Measurements from ENCODE around the gene HIPK2. TPM values are rescaled to one million over a fixed set of nuclear protein-coding genes. Genes with fewer than 3 reads are reported as not detected.

The HIPK2 gene
- total RNA-seq, 4 donors from 2014 or later, result 17.9 to 35.9 (median 22.4) TPM

DNA sequence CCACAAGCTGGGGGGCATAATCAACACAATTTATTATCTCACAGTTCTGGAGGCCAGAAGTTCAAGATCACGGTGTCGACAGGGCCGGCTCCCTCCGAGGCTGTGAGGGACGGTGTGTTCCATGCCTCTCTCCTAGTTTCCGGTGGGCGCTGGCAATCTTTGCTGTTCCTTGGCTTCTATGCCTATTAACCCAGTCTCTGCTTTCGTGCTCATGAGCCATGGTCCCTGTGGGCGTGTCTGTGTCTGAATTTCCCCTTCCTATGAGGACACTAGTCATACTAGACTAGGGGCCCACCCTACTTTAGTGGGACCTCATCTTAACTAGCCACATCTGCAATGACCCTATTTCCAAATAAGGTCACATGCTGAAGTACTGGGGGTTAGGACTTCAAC is 29.4 kb downstream of the HIPK2 start:
- ATAC-seq, result no peak
- no peaks in the 10 kb centered on the region for H3K27me3 ChIP-seq
- TF ChIP-seq EP300 (IDR thresholded peaks at IDR 0.05), result no peak
- no peak for TF ChIP-seq POLR2AphosphoS5 (IDR thresholded peaks at IDR 0.05)
- no peak for TF ChIP-seq POLR2A (IDR thresholded peaks at IDR 0.05)
- no peak overlapping the region for H3K27ac ChIP-seq
- H3K4me1 ChIP-seq, result peaks cover 7 to 57% (median 13%) of the 10 kb centered on the region in 3 donors
- 94 to 95% methylated on average over 4 to 9 of the region's 9 CpGs for WGBS, 2 donors (ENCODE audit: low coverage in 1 of 2)
- H3K4me3 ChIP-seq, result no peak overlapping the region
- no peaks in the 10 kb centered on the region for H3K36me3 ChIP-seq
- no peaks in the 10 kb centered on the region for H3K9me3 ChIP-seq

DNA sequence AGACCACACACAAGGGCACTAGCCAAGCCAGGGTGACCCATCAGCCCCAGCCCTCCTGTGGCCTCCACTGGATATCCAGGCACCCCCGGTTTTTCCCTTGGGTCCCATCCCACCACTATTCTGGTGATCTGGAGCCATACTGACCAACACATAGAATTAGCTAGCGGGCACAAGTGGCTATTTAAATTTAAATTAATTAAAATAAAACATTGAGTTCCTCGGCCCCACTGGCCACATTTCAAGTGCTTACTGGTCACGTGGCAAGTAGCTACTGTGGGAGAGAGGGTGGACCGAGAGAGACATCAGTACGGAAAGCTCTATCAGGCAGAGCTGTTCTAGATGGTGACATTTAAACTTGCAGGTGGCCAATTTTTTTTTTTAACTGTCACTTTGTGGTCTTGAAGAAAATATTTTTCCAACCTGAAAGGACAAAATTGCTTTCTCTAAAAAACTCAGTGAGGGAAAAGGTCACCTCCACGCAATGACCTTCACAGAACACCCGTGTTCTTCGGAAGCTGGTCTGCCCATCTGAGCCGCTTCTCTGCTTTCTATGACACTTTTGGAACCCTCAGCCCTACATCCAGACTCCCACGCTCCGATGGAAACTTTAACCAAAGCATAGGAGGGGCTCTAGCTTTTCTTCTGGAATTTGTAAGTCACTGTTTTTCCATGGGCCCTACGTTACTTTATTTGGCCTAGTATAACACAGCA is 30.0 kb downstream of the HIPK2 start:
- H3K4me3 ChIP-seq, result no peak overlapping the region
- WGBS, 2 donors (ENCODE audit: low coverage in 1 of 2), result 86 to 91% methylated on average over 12 to 13 of the region's 13 CpGs
- no peak for ATAC-seq
- no peaks in the 10 kb centered on the region for H3K9me3 ChIP-seq
- H3K36me3 ChIP-seq, result no peaks in the 10 kb centered on the region
- no peak for TF ChIP-seq POLR2A (IDR thresholded peaks at IDR 0.05)
- no peak for TF ChIP-seq EP300 (IDR thresholded peaks at IDR 0.05)
- no peak for TF ChIP-seq POLR2AphosphoS5 (IDR thresholded peaks at IDR 0.05)
- TF ChIP-seq CTCF (IDR thresholded peaks at IDR 0.05), result no peak
- peaks cover 7 to 57% (median 17%) of the 10 kb centered on the region in 3 donors for H3K4me1 ChIP-seq
- no peak overlapping the region for H3K27ac ChIP-seq
- H3K27me3 ChIP-seq, result no peaks in the 10 kb centered on the region

DNA sequence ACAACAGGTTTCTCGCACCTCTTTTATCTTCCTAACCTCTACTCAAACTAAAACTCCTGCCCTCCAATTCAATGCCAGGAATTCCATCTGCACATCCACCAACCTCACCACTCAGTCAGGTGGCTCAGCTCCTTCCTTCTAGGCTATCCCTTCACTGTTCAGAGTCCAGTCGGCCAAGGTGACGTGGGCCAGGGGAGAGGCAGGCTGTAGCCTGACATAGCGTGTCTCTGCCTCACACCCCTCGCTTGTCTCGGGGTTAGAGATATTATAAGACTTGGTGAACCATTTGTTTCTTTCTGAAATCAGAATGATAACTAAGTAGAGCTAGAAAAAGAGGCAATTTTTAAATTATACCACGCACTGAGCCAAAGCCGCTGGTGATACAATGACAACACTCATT is 31.1 kb downstream of the HIPK2 start:
- Histone ChIP-seq H3K27me3 (no peaks in the 10 kb centered on the region), H3K36me3 (no peaks in the 10 kb centered on the region), H3K9me3 (no peaks in the 10 kb centered on the region), H3K4me1 (peaks cover 7 to 60% (median 21%) of the 10 kb centered on the region in 3 donors), H3K27ac (no peak overlapping the region), H3K4me3 (no peak overlapping the region)
- ATAC-seq, result no peak
- 94 to 100% methylated on average over 5 to 7 of the region's 8 CpGs for WGBS, 2 donors (ENCODE audit: low coverage in 1 of 2)
- TF ChIP-seq CTCF (IDR thresholded peaks at IDR 0.05), result no peak
- no peak for TF ChIP-seq EP300 (IDR thresholded peaks at IDR 0.05)
- no peak for TF ChIP-seq POLR2AphosphoS5 (IDR thresholded peaks at IDR 0.05)
- TF ChIP-seq POLR2A (IDR thresholded peaks at IDR 0.05), result no peak

DNA sequence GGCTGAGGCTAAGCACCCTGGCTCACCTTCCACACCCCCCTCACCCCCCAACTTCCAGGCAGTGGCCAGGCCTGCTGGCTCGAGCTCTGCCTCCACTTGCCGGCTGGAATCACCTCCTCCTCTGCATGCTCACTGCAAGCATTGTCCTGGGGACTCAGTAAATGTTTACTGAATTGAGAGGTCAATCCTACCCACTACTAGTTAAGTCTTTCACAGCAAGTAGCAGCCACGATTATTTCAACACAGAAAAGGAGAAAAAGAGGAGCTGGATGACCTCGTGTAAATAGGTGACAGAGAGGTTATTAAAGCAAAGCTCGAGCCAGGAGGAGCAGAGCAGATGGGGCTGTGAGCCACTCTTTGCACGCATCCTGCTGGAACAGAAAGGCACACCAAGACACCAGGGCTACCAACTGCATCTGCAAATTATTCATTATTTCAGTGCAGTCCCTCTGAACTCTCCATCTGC is 32.1 kb downstream of the HIPK2 start:
- peaks cover 7 to 70% (median 21%) of the 10 kb centered on the region in 3 donors for H3K4me1 ChIP-seq
- no peak overlapping the region for H3K4me3 ChIP-seq
- no peaks in the 10 kb centered on the region for H3K27me3 ChIP-seq
- peak overlapping the region in 1 of 4 donors; percentile 24 for H3K27ac ChIP-seq
- TF ChIP-seq POLR2A (IDR thresholded peaks at IDR 0.05) (no peak), EP300 (IDR thresholded peaks at IDR 0.05) (no peak), POLR2AphosphoS5 (IDR thresholded peaks at IDR 0.05) (peak; percentile 2), CTCF (IDR thresholded peaks at IDR 0.05) (no peak)
- H3K36me3 ChIP-seq, result no peaks in the 10 kb centered on the region
- no peak for ATAC-seq
- WGBS, 2 donors (ENCODE audit: low coverage in 1 of 2), result 0 to 21% methylated on average over 2 to 6 of the region's 6 CpGs
- no peaks in the 10 kb centered on the region for H3K9me3 ChIP-seq

DNA sequence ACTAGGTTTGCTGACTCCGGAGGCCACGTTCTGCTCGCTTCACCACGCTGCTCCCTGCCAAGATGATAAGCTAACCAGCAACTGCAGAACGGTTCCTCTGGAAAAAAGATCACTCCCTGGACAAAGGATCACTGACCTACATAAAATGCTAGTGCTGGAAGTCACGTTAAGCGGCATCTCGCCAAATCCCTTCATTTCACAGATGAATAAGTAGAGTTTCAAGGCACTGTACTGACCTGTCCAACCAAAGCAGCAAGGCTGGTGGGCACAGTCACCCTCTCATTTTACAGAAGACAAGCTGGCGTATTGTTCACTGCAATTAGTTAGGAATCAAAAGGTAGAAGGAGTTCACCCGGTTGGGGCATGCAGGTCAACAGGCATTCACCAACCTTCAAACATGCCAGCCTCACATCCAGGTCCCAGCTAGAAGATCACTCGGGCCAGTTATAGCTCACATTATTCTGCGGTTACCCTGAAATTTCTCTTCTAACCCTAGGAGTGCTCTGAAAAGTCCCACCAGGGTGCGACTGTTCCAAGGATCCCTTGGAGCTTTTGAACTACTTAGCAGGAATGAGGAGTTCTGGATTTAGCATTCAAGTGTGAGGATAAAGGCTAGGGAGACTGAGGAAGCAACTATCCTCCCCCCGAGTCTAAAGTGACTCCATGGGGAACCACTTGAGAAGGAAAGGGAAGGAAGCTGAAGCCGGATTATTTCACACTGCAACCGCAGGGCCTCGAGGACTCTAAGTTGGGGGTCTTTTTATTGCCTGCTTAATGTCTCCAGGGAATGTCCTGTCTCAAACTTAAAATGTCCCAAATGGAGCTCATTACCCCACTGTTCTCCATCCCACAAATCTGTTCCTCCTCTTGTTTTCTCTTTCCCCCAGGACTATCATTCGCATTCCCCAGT is 32.8 kb downstream of the HIPK2 start:
- H3K9me3 ChIP-seq, result no peaks in the 10 kb centered on the region
- peaks cover 7 to 76% (median 21%) of the 10 kb centered on the region in 3 donors for H3K4me1 ChIP-seq
- H3K27ac ChIP-seq, result peak overlapping the region in 1 of 4 donors; percentile 24
- no peaks in the 10 kb centered on the region for H3K27me3 ChIP-seq
- TF ChIP-seq POLR2AphosphoS5 (IDR thresholded peaks at IDR 0.05) (no peak), POLR2A (IDR thresholded peaks at IDR 0.05) (no peak)
- 68 to 78% methylated on average over 10 to 13 of the region's 18 CpGs for WGBS, 2 donors (ENCODE audit: low coverage in 1 of 2)
- no peak overlapping the region for H3K4me3 ChIP-seq
- no peaks in the 10 kb centered on the region for H3K36me3 ChIP-seq
- no peak for ATAC-seq
